Measurements from ENCODE around the gene FGD2. TPM values are rescaled to one million over a fixed set of nuclear protein-coding genes. Genes with fewer than 3 reads are reported as not detected.

Gene FGD2
- total RNA-seq, 5 donors from 2014 or later (not counting 1 experiment from before 2014, with no cell fraction given): 2.8 to 11.1 (median 3.3) TPM

GRCh38 chr6:36964908-36965307 lies 40.5 kb upstream of the FGD2 start:
- ATAC-seq (replicated peaks in 1 of 4) (no peak), DNase-seq (no peak)
- ChIA-PET CTCF (no interaction called here), POLR2A (interaction anchor here in 1 of 2 donors (0.6 kb wide), 1 partner anchor 21 kb away, joined by 5 read pairs; the partner anchor contains the start of gene MTCH1)
- no peaks in the 10 kb centered on the region for H3K27me3 Mint-ChIP-seq
- H3K27ac ChIP-seq (ENCODE audit: low read length): peak overlapping the region; percentile 53
- peak overlapping the region in 1 of 3 donors; percentile 65 for H3K4me3 Mint-ChIP-seq
- no peaks in the 10 kb centered on the region for H3K9me3 Mint-ChIP-seq
- peak overlapping the region; percentile 55 to 89 for H3K27ac Mint-ChIP-seq
- no peaks in the 10 kb centered on the region for H3K9me3 ChIP-seq
- peaks cover 20 to 50% of the 10 kb centered on the region in 2 experiments for H3K4me1 ChIP-seq (ENCODE audit: control insufficient read depth in 1 of 2, extremely low read depth in 1 of 2, insufficient read depth in 2 of 2, low read length in 2 of 2)
- no peaks in the 10 kb centered on the region for H3K27me3 ChIP-seq (replicated peaks in 1 of 2; ENCODE audit: control insufficient read depth in 2 of 2, extremely low read depth in 1 of 2, insufficient read depth in 2 of 2, low read length in 1 of 2)
- WGBS (ENCODE audit: insufficient coverage): 71% methylated on average over 3 of the region's 4 CpGs
- H3K36me3 Mint-ChIP-seq: peaks cover 28% of the 10 kb centered on the region
- peaks cover 31 to 53% (median 46%) of the 10 kb centered on the region in 3 donors for H3K4me1 Mint-ChIP-seq
- H3K4me3 ChIP-seq (ENCODE audit: control insufficient read depth in 1 of 2, extremely low read depth in 1 of 2, low read length in 1 of 2): no peak overlapping the region
- H3K36me3 ChIP-seq (ENCODE audit: control insufficient read depth in 2 of 2, extremely low read depth in 1 of 2, insufficient read depth in 1 of 2, low read length in 1 of 2): peaks cover 10 to 34% of the 10 kb centered on the region in 2 donors

- 100% methylated on average over 1 of the region's 3 CpGs for WGBS (ENCODE audit: insufficient coverage)
- peaks cover 25 to 39% (median 34%) of the 10 kb centered on the region in 3 donors for H3K4me1 Mint-ChIP-seq
- Histone ChIP-seq H3K36me3 (ENCODE audit: control insufficient read depth in 2 of 2, extremely low read depth in 1 of 2, insufficient read depth in 1 of 2, low read length in 1 of 2) (peaks cover 22 to 58% of the 10 kb centered on the region in 2 donors), H3K27me3 (replicated peaks in 1 of 2; ENCODE audit: control insufficient read depth in 2 of 2, extremely low read depth in 1 of 2, insufficient read depth in 2 of 2, low read length in 1 of 2) (no peaks in the 10 kb centered on the region), H3K4me1 (ENCODE audit: control insufficient read depth in 1 of 2, extremely low read depth in 1 of 2, insufficient read depth in 2 of 2, low read length in 2 of 2) (peaks cover 20 to 29% of the 10 kb centered on the region in 2 experiments), H3K4me3 (ENCODE audit: control insufficient read depth in 1 of 2, extremely low read depth in 1 of 2, low read length in 1 of 2) (no peak overlapping the region), H3K9me3 (no peaks in the 10 kb centered on the region), H3K27ac (ENCODE audit: low read length) (no peak overlapping the region)
- no peak for ATAC-seq (replicated peaks in 1 of 4)
- no peaks in the 10 kb centered on the region for H3K9me3 Mint-ChIP-seq
- peak overlapping the region in 1 of 2 donors; percentile 74 for H3K27ac Mint-ChIP-seq
- POLR2A ChIA-PET: no interaction called here
- no peak for DNase-seq
- no peak overlapping the region for H3K4me3 Mint-ChIP-seq
- peaks cover 37% of the 10 kb centered on the region for H3K36me3 Mint-ChIP-seq
- CTCF ChIA-PET: no interaction called here
- no peaks in the 10 kb centered on the region for H3K27me3 Mint-ChIP-seq
Observed at GRCh38 chr6:36967301-36967700, 38.2 kb upstream of the FGD2 start.

GRCh38 chr6:36967757-36968156 lies 37.7 kb upstream of the FGD2 start:
- WGBS (ENCODE audit: insufficient coverage): 67% methylated on average over 1 of the region's 4 CpGs
- Histone ChIP-seq H3K27ac (ENCODE audit: low read length) (no peak overlapping the region), H3K9me3 (no peaks in the 10 kb centered on the region), H3K4me3 (ENCODE audit: control insufficient read depth in 1 of 2, extremely low read depth in 1 of 2, low read length in 1 of 2) (no peak overlapping the region), H3K36me3 (ENCODE audit: control insufficient read depth in 2 of 2, extremely low read depth in 1 of 2, insufficient read depth in 1 of 2, low read length in 1 of 2) (peaks cover 22 to 63% of the 10 kb centered on the region in 2 donors), H3K27me3 (replicated peaks in 1 of 2; ENCODE audit: control insufficient read depth in 2 of 2, extremely low read depth in 1 of 2, insufficient read depth in 2 of 2, low read length in 1 of 2) (no peaks in the 10 kb centered on the region), H3K4me1 (ENCODE audit: control insufficient read depth in 1 of 2, extremely low read depth in 1 of 2, insufficient read depth in 2 of 2, low read length in 2 of 2) (peaks cover 18 to 25% of the 10 kb centered on the region in 2 experiments)
- no peaks in the 10 kb centered on the region for H3K9me3 Mint-ChIP-seq
- peaks cover 20 to 34% (median 31%) of the 10 kb centered on the region in 3 donors for H3K4me1 Mint-ChIP-seq
- POLR2A ChIA-PET: no interaction called here
- H3K36me3 Mint-ChIP-seq: peaks cover 42% of the 10 kb centered on the region
- no peak overlapping the region for H3K4me3 Mint-ChIP-seq
- no peaks in the 10 kb centered on the region for H3K27me3 Mint-ChIP-seq
- CTCF ChIA-PET: no interaction called here
- ATAC-seq (replicated peaks in 1 of 4) (no peak), DNase-seq (no peak)
- peak overlapping the region in 1 of 2 donors; percentile 44 for H3K27ac Mint-ChIP-seq

GRCh38 chr6:36968266-36968977 lies 37.0 kb upstream of the FGD2 start:
- H3K4me1 ChIP-seq (ENCODE audit: control insufficient read depth in 1 of 2, extremely low read depth in 1 of 2, insufficient read depth in 2 of 2, low read length in 2 of 2): peaks cover 15 to 18% of the 10 kb centered on the region in 2 experiments
- no peak overlapping the region for H3K4me3 Mint-ChIP-seq
- no peaks in the 10 kb centered on the region for H3K27me3 Mint-ChIP-seq
- POLR2A ChIA-PET: interaction anchor here in 1 of 2 donors (0.6 kb wide), 1 partner anchor 762 kb away, joined by 3 read pairs; no protein-coding TSS in a partner anchor
- H3K27ac ChIP-seq (ENCODE audit: low read length): no peak overlapping the region
- H3K4me3 ChIP-seq (ENCODE audit: control insufficient read depth in 1 of 2, extremely low read depth in 1 of 2, low read length in 1 of 2): no peak overlapping the region
- no peaks in the 10 kb centered on the region for H3K9me3 Mint-ChIP-seq
- peak overlapping the region in 1 of 2 donors; percentile 13 for H3K27ac Mint-ChIP-seq
- peaks cover 14 to 28% (median 24%) of the 10 kb centered on the region in 3 donors for H3K4me1 Mint-ChIP-seq
- H3K27me3 ChIP-seq (replicated peaks in 1 of 2; ENCODE audit: control insufficient read depth in 2 of 2, extremely low read depth in 1 of 2, insufficient read depth in 2 of 2, low read length in 1 of 2): no peaks in the 10 kb centered on the region
- peaks cover 46% of the 10 kb centered on the region for H3K36me3 Mint-ChIP-seq
- H3K36me3 ChIP-seq (ENCODE audit: control insufficient read depth in 2 of 2, extremely low read depth in 1 of 2, insufficient read depth in 1 of 2, low read length in 1 of 2): peaks cover 22 to 69% of the 10 kb centered on the region in 2 donors
- no peak for ATAC-seq (replicated peaks in 1 of 4)
- no peaks in the 10 kb centered on the region for H3K9me3 ChIP-seq
- DNase-seq: no peak
- CTCF ChIA-PET: no interaction called here
- WGBS (ENCODE audit: insufficient coverage): 95% methylated on average over 10 of the region's 16 CpGs

- Mint-ChIP-seq H3K4me1 (peaks cover 7 to 19% (median 16%) of the 10 kb centered on the region in 3 donors), H3K9me3 (no peaks in the 10 kb centered on the region), H3K27ac (no peak overlapping the region), H3K4me3 (no peak overlapping the region), H3K36me3 (peaks cover 49% of the 10 kb centered on the region), H3K27me3 (no peaks in the 10 kb centered on the region)
- no peaks in the 10 kb centered on the region for H3K27me3 ChIP-seq (replicated peaks in 1 of 2; ENCODE audit: control insufficient read depth in 2 of 2, extremely low read depth in 1 of 2, insufficient read depth in 2 of 2, low read length in 1 of 2)
- peaks cover 22 to 78% of the 10 kb centered on the region in 2 donors for H3K36me3 ChIP-seq (ENCODE audit: control insufficient read depth in 2 of 2, extremely low read depth in 1 of 2, insufficient read depth in 1 of 2, low read length in 1 of 2)
- no peak overlapping the region for H3K27ac ChIP-seq (ENCODE audit: low read length)
- CTCF ChIA-PET: no interaction called here
- no peak for DNase-seq
- POLR2A ChIA-PET: no interaction called here
- 95% methylated on average over 11 of the region's 14 CpGs for WGBS (ENCODE audit: insufficient coverage)
- H3K4me1 ChIP-seq (ENCODE audit: control insufficient read depth in 1 of 2, extremely low read depth in 1 of 2, insufficient read depth in 2 of 2, low read length in 2 of 2): peaks cover 7 to 10% of the 10 kb centered on the region in 2 experiments
- no peak for ATAC-seq (replicated peaks in 1 of 4)
- H3K4me3 ChIP-seq (ENCODE audit: control insufficient read depth in 1 of 2, extremely low read depth in 1 of 2, low read length in 1 of 2): no peak overlapping the region
- H3K9me3 ChIP-seq: no peaks in the 10 kb centered on the region
Observed at GRCh38 chr6:36969240-36969691, 36.2 kb upstream of the FGD2 start.

GRCh38 chr6:36969988-36970891 lies 35.2 kb upstream of the FGD2 start:
- Mint-ChIP-seq H3K27ac (peak overlapping the region in 1 of 2 donors; percentile 5), H3K9me3 (no peaks in the 10 kb centered on the region), H3K4me3 (no peak overlapping the region), H3K27me3 (no peaks in the 10 kb centered on the region), H3K36me3 (peaks cover 58% of the 10 kb centered on the region), H3K4me1 (peaks cover 0 to 10% (median 6%) of the 10 kb centered on the region in 3 donors)
- H3K27me3 ChIP-seq (replicated peaks in 1 of 2; ENCODE audit: control insufficient read depth in 2 of 2, extremely low read depth in 1 of 2, insufficient read depth in 2 of 2, low read length in 1 of 2): no peaks in the 10 kb centered on the region
- DNase-seq (no peak), ATAC-seq (replicated peaks in 1 of 4) (no peak)
- no peaks in the 10 kb centered on the region for H3K9me3 ChIP-seq
- WGBS (ENCODE audit: insufficient coverage): 94% methylated on average over 9 of the region's 17 CpGs
- POLR2A ChIA-PET: no interaction called here
- CTCF ChIA-PET: no interaction called here
- H3K27ac ChIP-seq (ENCODE audit: low read length): no peak overlapping the region
- peaks cover 22 to 88% of the 10 kb centered on the region in 2 donors for H3K36me3 ChIP-seq (ENCODE audit: control insufficient read depth in 2 of 2, extremely low read depth in 1 of 2, insufficient read depth in 1 of 2, low read length in 1 of 2)
- no peak overlapping the region for H3K4me3 ChIP-seq (ENCODE audit: control insufficient read depth in 1 of 2, extremely low read depth in 1 of 2, low read length in 1 of 2)
- peaks cover 0 to under 1% of the 10 kb centered on the region in 2 experiments for H3K4me1 ChIP-seq (ENCODE audit: control insufficient read depth in 1 of 2, extremely low read depth in 1 of 2, insufficient read depth in 2 of 2, low read length in 2 of 2)
